Retinal pigment epithelial cell (primary cell): ENCODE measurements around the gene MYH7B.

Experiments used
- DNase-seq: peaks from one replicate; pipeline ENCODE4 v3.0.0-alpha.2; 2010; ENCODE audit warnings: low read depth
- H3K4me3 ChIP-seq: 2 replicates; pipeline ENCODE4 v1.5.1; 2011; ENCODE audit warnings: mild to moderate bottlenecking, low read length, control low read depth, moderate library complexity
- TF ChIP-seq, protein P1 (sequence below): conservative IDR thresholded peaks from 2 replicates; pipeline ENCODE4 v1.5.1; 2011; ENCODE audit warnings: low read depth, low read length, control low read depth, inconsistent platforms

The MYH7B gene

DNA sequence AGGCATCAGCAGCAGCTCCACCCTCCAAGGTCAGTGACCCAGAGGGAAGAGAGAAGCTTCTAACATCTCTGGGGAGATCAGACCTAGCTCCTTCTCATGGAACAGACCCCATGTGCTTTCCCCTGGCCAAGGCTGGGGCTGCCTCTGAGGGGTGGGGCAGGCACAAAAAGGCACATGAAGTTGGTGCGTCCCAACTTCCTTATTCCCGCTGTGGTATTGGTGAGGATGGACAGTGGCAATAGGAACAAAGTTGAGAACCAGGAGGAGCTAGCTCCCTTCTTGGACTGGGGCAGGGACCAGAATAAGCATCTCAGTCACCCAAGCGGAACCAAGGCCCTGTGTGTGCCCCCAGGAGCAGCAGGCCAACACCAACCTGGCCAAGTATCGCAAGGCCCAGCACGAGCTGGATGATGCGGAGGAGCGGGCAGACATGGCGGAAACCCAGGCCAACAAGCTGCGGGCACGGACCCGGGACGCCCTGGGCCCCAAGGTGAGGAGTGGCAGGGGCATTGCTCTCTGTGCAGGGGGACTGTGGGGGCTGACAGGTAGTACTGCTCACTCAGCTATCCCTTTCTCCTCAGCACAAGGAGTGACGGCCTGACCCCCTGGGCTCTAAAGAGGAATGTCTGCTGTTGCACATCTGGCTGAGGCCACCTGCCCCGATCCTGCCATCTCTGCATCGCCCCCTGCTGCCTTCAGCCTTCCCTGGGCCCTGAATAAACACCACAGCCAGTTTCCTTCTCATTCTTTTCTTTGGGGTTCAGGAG is 46.1 kb downstream of the MYH7B start:
- H3K4me3 ChIP-seq, result no peak overlapping the region

DNA sequence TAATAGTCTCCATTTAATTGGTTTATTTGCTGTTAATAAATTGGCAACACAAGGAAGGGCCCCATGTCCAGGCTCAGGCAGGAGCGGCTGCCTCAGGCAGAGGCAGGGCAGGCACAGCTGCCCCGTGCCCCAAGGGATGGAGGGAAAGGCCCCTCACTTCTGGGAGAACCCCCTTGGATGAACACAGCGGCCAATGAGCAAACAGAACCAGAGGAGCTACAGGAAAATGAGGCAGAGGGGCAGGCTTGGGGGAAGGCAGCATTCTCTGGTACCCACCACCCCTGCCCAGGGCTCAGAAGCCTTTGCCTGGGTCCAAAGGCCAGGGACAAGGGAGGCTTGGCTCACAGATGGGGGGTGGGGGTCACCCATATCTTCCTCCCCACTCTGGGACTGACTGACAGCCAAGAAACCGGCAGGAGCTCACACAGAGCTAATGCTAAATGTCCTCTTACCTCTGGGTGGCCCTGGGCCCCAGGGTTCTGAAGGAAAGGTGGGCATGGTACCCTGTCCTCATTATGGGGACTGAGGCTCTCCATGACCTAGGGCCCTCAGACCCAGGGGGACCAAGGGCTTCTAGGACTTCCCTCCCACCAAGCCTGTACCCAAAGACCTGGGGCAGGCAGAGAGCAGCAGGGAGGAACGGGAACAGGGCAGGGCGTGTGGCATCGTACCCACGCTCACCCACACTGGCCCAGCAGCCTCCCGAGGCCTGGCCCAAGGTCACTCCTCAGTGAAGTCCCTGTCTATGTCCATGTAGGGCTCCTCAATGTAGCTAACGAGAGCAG is 47.0 kb downstream of the MYH7B start:
- DNase-seq, result no peak
- no peak overlapping the region for H3K4me3 ChIP-seq
- TF ChIP-seq, protein P1, sequence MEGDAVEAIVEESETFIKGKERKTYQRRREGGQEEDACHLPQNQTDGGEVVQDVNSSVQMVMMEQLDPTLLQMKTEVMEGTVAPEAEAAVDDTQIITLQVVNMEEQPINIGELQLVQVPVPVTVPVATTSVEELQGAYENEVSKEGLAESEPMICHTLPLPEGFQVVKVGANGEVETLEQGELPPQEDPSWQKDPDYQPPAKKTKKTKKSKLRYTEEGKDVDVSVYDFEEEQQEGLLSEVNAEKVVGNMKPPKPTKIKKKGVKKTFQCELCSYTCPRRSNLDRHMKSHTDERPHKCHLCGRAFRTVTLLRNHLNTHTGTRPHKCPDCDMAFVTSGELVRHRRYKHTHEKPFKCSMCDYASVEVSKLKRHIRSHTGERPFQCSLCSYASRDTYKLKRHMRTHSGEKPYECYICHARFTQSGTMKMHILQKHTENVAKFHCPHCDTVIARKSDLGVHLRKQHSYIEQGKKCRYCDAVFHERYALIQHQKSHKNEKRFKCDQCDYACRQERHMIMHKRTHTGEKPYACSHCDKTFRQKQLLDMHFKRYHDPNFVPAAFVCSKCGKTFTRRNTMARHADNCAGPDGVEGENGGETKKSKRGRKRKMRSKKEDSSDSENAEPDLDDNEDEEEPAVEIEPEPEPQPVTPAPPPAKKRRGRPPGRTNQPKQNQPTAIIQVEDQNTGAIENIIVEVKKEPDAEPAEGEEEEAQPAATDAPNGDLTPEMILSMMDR, result no peak

More for the DNA sequence above, 46.1 kb downstream of the MYH7B start:
- no peak for DNase-seq
- TF ChIP-seq, protein P1, result peak; percentile 47

DNA sequence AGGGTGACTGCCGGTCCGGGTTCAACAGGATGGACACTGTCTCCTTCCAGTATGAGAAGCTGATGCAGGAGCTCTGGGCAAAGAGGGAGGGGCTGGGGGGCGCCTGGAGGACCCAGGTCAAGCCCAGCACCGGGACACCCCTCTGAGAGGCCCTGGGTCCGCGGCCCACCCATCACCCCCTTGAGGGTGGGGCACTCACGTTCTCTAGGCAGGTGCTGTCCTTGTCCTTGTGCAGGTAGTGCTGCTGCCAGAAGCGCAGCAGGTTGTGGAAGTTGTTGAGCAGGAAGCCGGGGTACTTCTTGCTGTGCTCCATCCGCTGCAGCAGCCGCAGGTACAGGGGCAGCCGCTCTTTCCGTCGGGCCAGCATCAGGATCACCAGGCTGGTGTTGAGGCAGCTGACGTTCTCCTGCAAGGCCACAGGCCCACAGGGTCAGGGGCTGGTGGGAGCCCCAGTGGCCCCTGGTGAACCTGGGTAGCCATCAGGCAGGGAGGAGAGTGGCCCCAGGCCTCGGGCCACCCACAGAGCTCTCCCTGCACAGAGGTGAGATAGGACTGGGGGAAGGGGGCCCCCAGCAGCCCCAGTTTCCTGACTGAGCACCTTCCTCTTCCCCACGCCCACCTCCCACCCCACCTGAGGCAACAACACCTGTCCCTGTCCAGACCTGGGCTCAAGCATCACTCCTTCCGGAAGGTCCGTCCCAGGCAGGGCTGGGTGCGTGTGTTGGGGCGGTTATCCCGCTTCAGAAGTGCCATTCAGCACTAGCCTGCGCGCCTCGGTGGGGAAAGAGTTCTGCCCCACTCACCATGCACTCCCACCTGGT is 47.8 kb downstream of the MYH7B start:
- no peak overlapping the region for H3K4me3 ChIP-seq

DNA sequence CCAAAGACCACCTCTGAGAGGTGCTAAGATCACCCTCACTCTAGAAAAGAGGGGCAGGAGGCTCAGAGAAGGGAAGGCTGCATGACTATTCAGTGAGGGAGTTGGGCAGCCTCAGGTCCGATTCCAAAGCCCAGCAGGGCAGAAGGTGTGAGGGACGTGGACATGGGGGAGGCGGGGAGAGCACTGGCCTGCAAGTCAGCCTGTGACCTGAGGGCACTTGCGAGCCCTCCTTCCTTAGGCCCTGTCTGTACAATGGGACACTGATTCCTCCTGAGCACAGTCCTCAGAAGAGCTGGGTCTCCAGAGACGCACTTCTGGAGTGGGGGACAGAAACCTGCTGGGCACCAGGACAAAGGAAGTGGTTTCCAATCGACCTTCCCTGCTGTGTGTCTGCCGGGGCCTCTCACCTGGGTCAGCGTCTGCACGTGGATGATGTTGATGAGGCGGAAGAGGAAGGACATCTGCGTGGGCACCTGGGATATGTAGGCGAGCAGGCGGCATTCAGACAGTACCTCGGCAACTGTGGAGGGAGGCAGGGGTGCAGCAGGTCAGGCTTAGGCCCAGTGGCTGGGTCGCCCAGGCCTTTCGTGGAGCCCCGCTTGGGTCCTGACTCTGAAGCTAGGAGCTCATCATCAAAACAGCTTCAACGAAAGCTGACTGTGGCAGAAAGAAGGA is 48.5 kb downstream of the MYH7B start:
- no peak for DNase-seq
- H3K4me3 ChIP-seq, result no peak overlapping the region
- TF ChIP-seq, protein P1, result no peak

More for the DNA sequence above, 47.8 kb downstream of the MYH7B start:
- TF ChIP-seq, protein P1, result no peak
- no peak for DNase-seq

DNA sequence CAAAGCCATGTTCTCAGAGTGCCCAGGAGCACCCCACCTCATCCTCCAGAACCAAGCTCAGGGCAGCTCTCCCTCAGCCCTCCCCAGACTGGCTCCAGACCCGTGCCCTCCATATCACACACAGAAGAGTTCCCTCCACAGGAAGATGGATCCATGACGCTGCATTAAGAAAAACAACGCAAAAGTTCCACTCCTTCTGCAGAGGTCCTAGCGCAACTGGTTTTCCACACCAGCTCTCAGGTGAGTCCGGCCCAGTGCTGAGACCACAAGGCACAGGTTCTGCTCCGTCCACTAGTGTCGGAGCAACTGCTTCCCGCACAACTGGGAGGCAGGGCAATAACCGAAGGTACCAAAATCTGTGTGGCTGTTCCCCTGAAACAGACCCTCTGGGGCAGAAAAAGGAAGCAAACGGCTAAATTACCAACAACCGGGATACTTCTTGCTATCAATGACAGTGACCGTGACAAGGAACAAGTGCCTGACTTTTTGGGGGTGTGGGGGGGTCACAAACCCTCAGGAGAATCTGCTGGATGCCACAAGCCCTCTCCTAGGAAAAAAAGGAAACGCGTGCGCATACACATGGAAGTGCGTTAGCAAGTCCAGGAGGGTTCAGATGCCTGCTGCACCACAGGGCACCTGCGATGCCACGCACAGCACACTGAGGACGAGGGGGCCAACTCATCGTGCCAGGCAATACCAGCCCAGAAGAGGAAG is 49.2 kb downstream of the MYH7B start:
- no peak for DNase-seq
- TF ChIP-seq, protein P1, result no peak

More for the DNA sequence above, 49.2 kb downstream of the MYH7B start:
- H3K4me3 ChIP-seq, result no peak overlapping the region
